Measurements from ENCODE around the gene NSA2. TPM values are rescaled to one million over a fixed set of nuclear protein-coding genes. Genes with fewer than 3 reads are reported as not detected.

Gene NSA2
- total RNA-seq = 10 to 100 TPM; 22.4 to 38.7 (median 30.4) TPM
- polyA plus RNA-seq = 10 to 100 TPM; 44.6 to 68.6 TPM

- TF ChIP-seq, protein P1, sequence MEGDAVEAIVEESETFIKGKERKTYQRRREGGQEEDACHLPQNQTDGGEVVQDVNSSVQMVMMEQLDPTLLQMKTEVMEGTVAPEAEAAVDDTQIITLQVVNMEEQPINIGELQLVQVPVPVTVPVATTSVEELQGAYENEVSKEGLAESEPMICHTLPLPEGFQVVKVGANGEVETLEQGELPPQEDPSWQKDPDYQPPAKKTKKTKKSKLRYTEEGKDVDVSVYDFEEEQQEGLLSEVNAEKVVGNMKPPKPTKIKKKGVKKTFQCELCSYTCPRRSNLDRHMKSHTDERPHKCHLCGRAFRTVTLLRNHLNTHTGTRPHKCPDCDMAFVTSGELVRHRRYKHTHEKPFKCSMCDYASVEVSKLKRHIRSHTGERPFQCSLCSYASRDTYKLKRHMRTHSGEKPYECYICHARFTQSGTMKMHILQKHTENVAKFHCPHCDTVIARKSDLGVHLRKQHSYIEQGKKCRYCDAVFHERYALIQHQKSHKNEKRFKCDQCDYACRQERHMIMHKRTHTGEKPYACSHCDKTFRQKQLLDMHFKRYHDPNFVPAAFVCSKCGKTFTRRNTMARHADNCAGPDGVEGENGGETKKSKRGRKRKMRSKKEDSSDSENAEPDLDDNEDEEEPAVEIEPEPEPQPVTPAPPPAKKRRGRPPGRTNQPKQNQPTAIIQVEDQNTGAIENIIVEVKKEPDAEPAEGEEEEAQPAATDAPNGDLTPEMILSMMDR (IDR thresholded peaks at IDR 0.05) = no peak
- DNase-seq (peak; percentile 85 to 95 (median 90)), ATAC-seq (peak; percentile 99 to 100 (median 99)), FAIRE-seq (no peak)
- Histone ChIP-seq H3K4me3 (peak within 1 kb of the TSS; percentile 69 to 96 (median 80)), H3K27ac (peak within 1 kb of the TSS in 3 of 4 donors; percentile 13 to 73 (median 51)), H3K9me3 (no peaks in the 10 kb centered on the region), H3K4me1 (peaks cover 13 to 20% (median 17%) of the 10 kb centered on the region in 3 donors), H3K27me3 (no peaks in the 10 kb centered on the region), H3K36me3 (peaks cover 7 to 18% (median 9%) of the 10 kb centered on the region in 3 donors)
- 0% methylated on average over 54 of the region's 54 CpGs for WGBS, 2 donors
- intact Hi-C loops (cut with DNase I) = no loop called here
Measured at GRCh38 chr5:74766849-74767578, at the start of gene NSA2, which contains the start of gene GFM2. Gene NSA2 (plus strand): TSS chr5:74767249. CDS start chr5:74767361, 112 bp downstream. Gene GFM2 (minus strand): TSS chr5:74767117. CDS start chr5:74763742, 3,375 bp downstream.

DNA sequence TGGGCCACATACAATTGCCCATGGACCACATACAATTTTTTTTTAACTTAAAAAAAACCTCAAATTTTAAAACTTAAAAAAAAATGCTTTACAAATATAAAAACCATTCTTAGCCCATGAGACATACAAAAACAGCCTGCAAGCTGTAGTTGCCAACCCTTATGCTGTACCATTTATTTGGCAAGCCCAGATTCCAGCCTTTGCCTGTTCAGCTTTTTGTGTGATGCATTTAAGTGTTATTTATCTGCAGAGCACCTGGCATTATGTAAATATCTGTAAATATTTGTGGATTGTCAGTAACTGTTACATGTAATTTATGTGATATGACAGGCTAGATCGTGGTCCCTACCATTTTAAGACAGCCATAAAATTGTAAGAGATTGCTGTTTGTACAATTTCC is 49.5 kb upstream of the NSA2 start:
- WGBS, 2 donors = 21 to 24% methylated on average over 1 of the region's 1 CpG
- TF ChIP-seq, protein P1 (IDR thresholded peaks at IDR 0.05) = no peak
- Histone ChIP-seq H3K27ac (no peak overlapping the region), H3K9me3 (no peaks in the 10 kb centered on the region), H3K36me3 (peaks cover 0 to 30% (median 5%) of the 10 kb centered on the region in 3 donors), H3K4me3 (no peak overlapping the region), H3K4me1 (no peaks in the 10 kb centered on the region), H3K27me3 (no peaks in the 10 kb centered on the region)
- FAIRE-seq (no peak), ATAC-seq (no peak), DNase-seq (no peak)
- intact Hi-C loops (cut with DNase I) = no loop called here

DNA sequence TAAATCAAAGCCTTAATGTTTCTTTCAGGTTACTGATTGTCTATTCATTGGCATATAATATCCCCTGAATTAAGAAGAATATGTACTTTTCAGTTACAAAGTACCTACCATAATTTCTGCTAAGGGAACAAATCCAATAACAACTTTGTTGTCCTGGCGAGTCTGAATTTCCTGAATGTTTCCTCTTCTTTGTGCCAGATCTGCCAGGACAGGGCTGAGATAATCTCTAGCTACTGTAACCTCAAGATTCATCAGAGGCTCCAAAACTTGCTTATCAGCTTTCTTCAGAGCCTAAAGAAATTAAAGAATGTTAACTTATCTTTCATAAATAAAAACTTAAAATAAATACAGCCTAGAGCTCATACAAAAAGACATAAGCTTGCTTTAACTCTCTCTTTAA is 44.8 kb upstream of the NSA2 start:
- DNase-seq (no peak), ATAC-seq (peak in 3 of 4 donors; percentile 40 to 54 (median 47)), FAIRE-seq (no peak)
- H3K9me3 ChIP-seq = no peaks in the 10 kb centered on the region
- H3K36me3 ChIP-seq = peaks cover 0 to 50% (median 9%) of the 10 kb centered on the region in 3 donors
- H3K27ac ChIP-seq = peak overlapping the region in 1 of 4 donors; percentile 3
- H3K27me3 ChIP-seq = no peaks in the 10 kb centered on the region
- H3K4me3 ChIP-seq = no peak overlapping the region
- WGBS, 2 donors = 13 to 17% methylated on average over 1 of the region's 1 CpG
- H3K4me1 ChIP-seq = no peaks in the 10 kb centered on the region
- intact Hi-C loops (cut with DNase I) = no loop called here
- TF ChIP-seq, protein P1 (IDR thresholded peaks at IDR 0.05) = no peak

GRCh38 chr5:74725331-74725730 is 41.7 kb upstream of the NSA2 start:
- Histone ChIP-seq H3K4me3 (no peak overlapping the region), H3K9me3 (no peaks in the 10 kb centered on the region), H3K27ac (no peak overlapping the region), H3K36me3 (peaks cover 0 to 40% (median 4%) of the 10 kb centered on the region in 3 donors), H3K27me3 (no peaks in the 10 kb centered on the region), H3K4me1 (no peaks in the 10 kb centered on the region)
- FAIRE-seq (no peak), ATAC-seq (no peak), DNase-seq (no peak)
- intact Hi-C loops (cut with DNase I) = no loop called here
- TF ChIP-seq, protein P1 (IDR thresholded peaks at IDR 0.05) = no peak
- 92 to 95% methylated on average over 1 of the region's 1 CpG for WGBS, 2 donors

DNA sequence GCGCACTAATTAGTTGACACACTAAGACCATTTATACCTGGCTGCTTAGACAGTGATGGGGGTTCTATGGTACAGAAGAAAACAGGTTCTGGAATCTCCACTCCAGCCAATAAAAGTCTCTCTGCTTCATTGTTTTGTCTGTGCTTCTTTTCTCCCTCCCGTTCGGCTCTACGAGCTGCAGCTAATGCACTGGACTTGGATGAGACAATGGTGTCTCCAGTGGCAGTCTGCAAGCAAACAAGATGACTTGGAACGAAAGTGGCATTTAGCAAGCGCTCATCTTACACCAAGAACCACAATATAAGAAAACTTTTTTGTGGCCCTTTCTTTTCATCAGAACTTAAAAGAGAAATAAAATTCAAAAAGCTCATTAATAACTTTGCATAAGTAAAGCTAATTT is 30.3 kb upstream of the NSA2 start:
- 89 to 90% methylated on average over 6 of the region's 6 CpGs for WGBS, 2 donors
- H3K36me3 ChIP-seq = peaks cover 2 to 21% (median 4%) of the 10 kb centered on the region in 3 donors
- no peak overlapping the region for H3K4me3 ChIP-seq
- H3K27ac ChIP-seq = no peak overlapping the region
- ATAC-seq = no peak
- no peaks in the 10 kb centered on the region for H3K4me1 ChIP-seq
- no peak for FAIRE-seq
- TF ChIP-seq, protein P1 (IDR thresholded peaks at IDR 0.05) = no peak
- no peak for DNase-seq
- no peaks in the 10 kb centered on the region for H3K9me3 ChIP-seq
- intact Hi-C loops (cut with DNase I) = no loop called here
- H3K27me3 ChIP-seq = no peaks in the 10 kb centered on the region

All from pancreas (tissue), 10 donors.